K562 (cell line): ENCODE data around the gene ADORA3. TPM values are rescaled to one million over a fixed set of nuclear protein-coding genes. Genes with fewer than 3 reads are reported as not detected.

ENCODE experiments used
- ATAC-seq: fragments of 200-7000 bp; cut with Tn5 transposase; 3 replicates; pipeline ENCODE4 v1.9.1; 2020; ENCODE audit warnings: moderate library complexity
- BruUV-seq: library from RNA; stranded (reverse); fragments of 400-500 nt; replicated peaks from 2 replicates; lab custom pipeline; 2021; lab: Mats Ljungman, UMichigan
- CTCF ChIA-PET: fragments of 300-600 bp; formaldehyde crosslinking; extraction: SDS; loops from one replicate; lab custom pipeline; 2021; ENCODE audit warnings: low intra/inter-chr PET ratio; lab: Yijun Ruan, JAX
- POLR2A ChIA-PET: fragments of 300-600, 350-650 bp; sonication (Branson Sonifier 250); formaldehyde crosslinking; extraction: SDS; loops from one replicate; lab custom pipeline; 2021; ENCODE audit warnings: antibody characterized with exemption, inconsistent platforms; lab: Yijun Ruan, JAX
- DNase-seq, 4 experiments: peaks; one replicate each; pipeline versions ENCODE4 v3.0.0 to v3.0.0-alpha.2; 2011 to 2018; ENCODE audit warnings: low spot score in 3 of 4, mixed read lengths in 3 of 4; ENCODE audit errors: extremely low read depth in 1 of 4
- FAIRE-seq: peaks from 2 replicates; lab custom pipeline; 2011; peaks lifted over from hg19 to GRCh38; lab: Jason Lieb, UNC
- H2AFZ ChIP-seq: 2 replicates; pipeline ENCODE4 v1.6.0; 2011; ENCODE audit warnings: low read depth, low read length, control low read depth, inconsistent platforms
- H3K27ac ChIP-seq: fragments of 200-600 bp; 3 replicates; pipeline ENCODE4 v1.8.0; 2011; ENCODE audit warnings: low read depth, mild to moderate bottlenecking, control low read depth, inconsistent platforms, low read length, moderate library complexity, mixed read lengths; ENCODE audit errors: extremely low read depth
- H3K27me3 ChIP-seq, 2 experiments: fragments of 300-600 bp in 1 of 2; 2 replicates in 1 of 2; 3 replicates in 1 of 2; pipeline versions ENCODE4 v1.6.0 to v1.8.0; 2011; ENCODE audit warnings: inconsistent platforms in 2 of 2, low read length in 2 of 2, mild to moderate bottlenecking in 1 of 2, mixed read lengths in 1 of 2, moderate library complexity in 1 of 2; ENCODE audit not compliant: control insufficient read depth in 2 of 2, insufficient read depth in 2 of 2
- H3K36me3 ChIP-seq: fragments of 300-600 bp; 3 replicates; pipeline ENCODE4 v1.8.0; 2011; ENCODE audit warnings: mild to moderate bottlenecking, low read length, inconsistent platforms; ENCODE audit not compliant: control insufficient read depth, insufficient read depth
- H3K4me1 ChIP-seq, 2 experiments: fragments of 200-600 bp in 1 of 2; replicated peaks in 1 of 2; 2 replicates in 1 of 2; 3 replicates in 1 of 2; pipeline versions ENCODE4 v1.5.1 to v1.8.0; 2011; ENCODE audit warnings: inconsistent platforms in 2 of 2, low read length in 2 of 2, mild to moderate bottlenecking in 1 of 2, mixed read lengths in 1 of 2, moderate library complexity in 1 of 2; ENCODE audit not compliant: control insufficient read depth in 2 of 2, insufficient read depth in 2 of 2
- H3K4me2 ChIP-seq: 2 replicates; pipeline ENCODE4 v1.6.1; 2011; ENCODE audit warnings: low read length, control low read depth, inconsistent platforms, mixed read lengths; ENCODE audit not compliant: insufficient read depth
- H3K4me3 ChIP-seq: fragments of 200-600 bp; sonication (generic), shearing (Covaris generic); 2 replicates; pipeline ENCODE4 v1.5.1; 2016; ENCODE audit warnings: control low read depth, inconsistent platforms
- H3K79me2 ChIP-seq: fragments of 200-600 bp; 3 replicates; pipeline ENCODE4 v1.8.0; 2011; ENCODE audit warnings: low read length, inconsistent platforms; ENCODE audit not compliant: control insufficient read depth, insufficient read depth
- H3K9ac ChIP-seq, 2 experiments: 2 replicates each; pipeline versions ENCODE4 v1.6.0 to v1.6.1; 2011; ENCODE audit warnings: low read depth in 2 of 2, low read length in 2 of 2, control low read depth in 1 of 2, inconsistent platforms in 1 of 2, mild to moderate bottlenecking in 1 of 2, mixed read lengths in 1 of 2; ENCODE audit not compliant: insufficient read depth in 1 of 2
- H3K9me1 ChIP-seq: one replicate; pipeline ENCODE4 v1.6.0; 2011; ENCODE audit warnings: inconsistent platforms, mild to moderate bottlenecking, low read length, moderate library complexity; ENCODE audit not compliant: control insufficient read depth, insufficient read depth
- H3K9me3 ChIP-seq: replicated peaks from 2 replicates; pipeline ENCODE4 v1.5.1; 2011; ENCODE audit warnings: low read depth, low read length, inconsistent platforms; ENCODE audit not compliant: control insufficient read depth, insufficient read depth
- H4K20me1 ChIP-seq: replicated peaks from 2 replicates; pipeline ENCODE4 v1.6.1; 2011; ENCODE audit warnings: low read length, inconsistent platforms, mixed read lengths; ENCODE audit not compliant: control insufficient read depth, insufficient read depth
- ARID2 ChIP-seq: fragments of 450-650 bp; IDR thresholded peaks from 2 replicates; pipeline ENCODE4 v1.6.1; 2017; ENCODE audit warnings: antibody characterized with exemption, mild to moderate bottlenecking
- BRF1 ChIP-seq: IDR thresholded peaks from 3 replicates; pipeline ENCODE4 v1.6.1; 2011; ENCODE audit warnings: borderline replicate concordance, mild to moderate bottlenecking; ENCODE audit not compliant: insufficient read length; ENCODE audit errors: extremely low read depth
- ETV6 ChIP-seq, 3 experiments: fragments of 150-350 bp in 1 of 3; sonication (generic) in 1 of 3; formaldehyde crosslinking in 1 of 3; IDR thresholded peaks; 2 replicates each; pipeline versions ENCODE4 v1.6.1 to v1.8.0; 2014 to 2022; ENCODE audit warnings: borderline replicate concordance in 2 of 3, low read depth in 2 of 3, antibody characterized with exemption in 1 of 3, low read length in 1 of 3, mild to moderate bottlenecking in 1 of 3, missing genetic modification reagents in 1 of 3
- KDM4B ChIP-seq, 2 experiments: fragments of 450-650 bp in 1 of 2; sonication (generic) in 1 of 2; IDR thresholded peaks; 2 replicates each; pipeline ENCODE4 v1.6.1; 2016 to 2017; ENCODE audit warnings: borderline replicate concordance in 2 of 2, antibody characterized with exemption in 1 of 2, low read depth in 1 of 2, mild to moderate bottlenecking in 1 of 2
- POLR3G ChIP-seq: IDR thresholded peaks from 2 replicates; pipeline ENCODE4 v1.6.1; 2011; ENCODE audit not compliant: insufficient read length, insufficient replicate concordance; ENCODE audit errors: extremely low read depth
- PRMT5 ChIP-seq: sonication (generic); formaldehyde crosslinking; IDR thresholded peaks from 2 replicates; pipeline ENCODE4 v1.5.0; 2020; ENCODE audit warnings: missing genetic modification reagents
- PTTG1 ChIP-seq: fragments of 450-650 bp; IDR thresholded peaks from 2 replicates; pipeline ENCODE4 v1.6.1; 2016; ENCODE audit warnings: low read depth, mild to moderate bottlenecking, missing genetic modification characterization, missing compliant biosample characterization
- RHOXF2B ChIP-seq: fragments of 250-450 bp; sonication (Bioruptor Pico); conservative IDR thresholded peaks from 2 replicates; pipeline ENCODE4 v1.5.1; 2021
- SMAD3 ChIP-seq: fragments of 450-650 bp; formaldehyde crosslinking; conservative IDR thresholded peaks from 2 replicates; pipeline ENCODE4 v1.4.0; 2020; ENCODE audit warnings: mild to moderate bottlenecking
- STAT6 ChIP-seq: sonication (generic); formaldehyde crosslinking; IDR thresholded peaks from 2 replicates; pipeline ENCODE4 v1.8.1; 2023; ENCODE audit warnings: mild to moderate bottlenecking, missing genetic modification reagents
- TAL1 ChIP-seq: fragments of 450-650 bp; IDR thresholded peaks from 2 replicates; pipeline ENCODE4 v1.6.1; 2016; ENCODE audit warnings: mild to moderate bottlenecking
- XRCC5 ChIP-seq: fragments of 200-400 bp; formaldehyde crosslinking; IDR thresholded peaks from 2 replicates; pipeline ENCODE4 v1.6.1; 2017; ENCODE audit warnings: low read depth, mild to moderate bottlenecking, low read length
- ZNF584 ChIP-seq: fragments of 200-800 bp; sonication (Bioruptor generic); IDR thresholded peaks from 2 replicates; pipeline ENCODE4 v1.6.1; 2016; ENCODE audit warnings: low read depth, mild to moderate bottlenecking, missing genetic modification characterization, missing compliant biosample characterization
- WGBS: fragments of 100-300 bp; shearing (Covaris generic); methylation state at CpG from one replicate; pipeline ENCODE4 v1.1.6; 2016; ENCODE audit warnings: low coverage, mixed read lengths; ENCODE audit not compliant: insufficient coverage; ENCODE audit errors: missing lambda C conversion rate; 5-methylcytosine and 5-hydroxymethylcytosine counted together
- in situ Hi-C: fragments of 300-500 bp; cut with MboI; formaldehyde crosslinking; loops from 4 replicates; pipeline ENCODE4 v1.15.0; 2018; ENCODE audit warnings: inconsistent platforms, mixed read lengths
- intact Hi-C: fragments of 100-400 bp; cut with micrococcal nuclease; formaldehyde crosslinking; loops from 2 replicates; pipeline ENCODE4 v1.14.2; 2022
- polyA plus RNA-seq, 8 experiments: library from polyadenylated mRNA; depleted of rRNA in 4 of 8; stranded (reverse) in 5 of 8; unstranded in 3 of 8; fragments of >200 nt; fragmentation: Nextera tagmentation in 2 of 8; fragmentation: Illumina TruSeq in 1 of 8; extraction: Ambion mirVana in 2 of 8; extraction: Trizol in 1 of 8; gene quantifications; 2 replicates each; pipeline versions ENCODE4 v1.2.1 to v1.2.3, GENCODE V29; 2011 to 2014; ENCODE audit warnings: inconsistent platforms in 1 of 8, missing spikeins in 1 of 8
- total RNA-seq, 7 experiments: library from RNA; depleted of rRNA in 6 of 7; stranded (reverse); fragments of >200 nt in 6 of 7; fragmentation: Illumina TruSeq in 2 of 7; extraction: Trizol in 2 of 7; gene quantifications; 2 replicates each; pipeline versions ENCODE4 v1.2.1 to v1.2.3, GENCODE V29; 2011 to 2021; ENCODE audit warnings: low replicate concordance in 1 of 7
- TF ChIP-seq, protein P1 (sequence below): fragments of 250-450 bp; sonication (Bioruptor Pico); IDR thresholded peaks from 2 replicates; pipeline ENCODE4 v1.8.0; 2021; ENCODE audit warnings: borderline replicate concordance, mild to moderate bottlenecking, moderate library complexity; ENCODE audit not compliant: poor library complexity, severe bottlenecking

The ADORA3 gene
- total and polyA plus RNA-seq, 9 of the 15 experiments (the other 6 are each of a cell fraction or from before 2014, with no cell fraction given) = 0.09 to 0.35 (median 0.16) TPM; not detected in 3

DNA sequence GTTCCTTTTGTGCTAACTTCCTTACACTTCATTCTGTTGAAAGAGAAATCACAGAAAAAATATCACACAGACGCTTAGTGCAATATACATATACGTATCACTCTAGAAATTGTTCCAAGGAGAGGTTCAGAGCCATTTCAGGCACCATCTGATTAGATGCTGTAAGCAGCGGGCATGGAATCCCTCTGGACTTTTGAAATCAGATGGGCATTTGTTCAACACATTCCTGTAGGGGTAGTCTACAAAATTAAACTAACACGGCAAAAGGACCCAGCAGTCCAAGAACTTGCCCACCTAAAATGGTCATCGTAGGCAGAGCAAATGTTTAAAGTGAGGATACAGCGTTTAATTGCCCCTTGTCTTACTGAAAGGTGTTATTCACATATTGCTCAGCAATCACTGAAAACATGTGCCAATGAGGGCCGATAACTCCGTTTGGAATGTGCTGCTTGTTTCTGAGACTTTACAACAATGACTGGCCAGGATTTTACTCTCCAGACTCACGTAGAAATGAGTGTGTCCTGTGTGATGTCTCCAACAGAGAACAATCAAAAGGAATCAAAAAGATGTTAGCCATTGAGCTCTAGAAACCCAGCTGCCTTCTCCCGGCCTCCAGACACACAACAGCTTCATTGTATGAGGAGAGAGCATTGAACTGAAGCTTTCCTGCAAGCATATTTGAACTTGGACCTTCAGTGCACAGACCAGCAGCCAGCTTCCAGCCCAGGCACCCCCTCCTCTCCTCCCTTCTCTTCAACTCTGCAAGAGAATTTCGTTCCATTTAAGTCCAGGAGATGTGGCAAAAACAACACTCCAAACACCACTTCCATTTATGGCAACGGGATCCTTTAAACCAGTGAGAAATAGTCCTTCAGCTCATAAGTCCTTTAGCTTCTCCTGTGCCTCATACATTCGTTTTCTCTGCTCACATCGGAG is 32.1 kb upstream of the ADORA3 start (continued):
- TF ChIP-seq POLR3G = no peak

- Histone ChIP-seq H3K9ac (no peak overlapping the region), H3K27me3 (0 out of 5 replicates have a peak, but pooled peaks cover 2 to 5% of the 10 kb centered on the region in 2 experiments), H3K36me3 (no peaks in the 10 kb centered on the region), H3K79me2 (no peaks in the 10 kb centered on the region), H3K4me1 (peaks cover 9 to 12% of the 10 kb centered on the region in 2 experiments), H3K4me3 (no peak overlapping the region), H3K4me2 (no peak overlapping the region), H3K27ac (no peak overlapping the region), H3K9me3 (no peaks in the 10 kb centered on the region), H4K20me1 (no peaks in the 10 kb centered on the region), H3K9me1 (peaks cover 3% of the 10 kb centered on the region), H2AFZ (no peak overlapping the region)
- FAIRE-seq (no peak), DNase-seq (no peak), ATAC-seq (no peak)
- BruUV-seq = no TSS peak
- ChIA-PET POLR2A (interaction anchor here (1.7 to 4.7 kb wide), 2 partner anchors 12 kb away, joined by 6 to 23 read pairs; no protein-coding TSS in a partner anchor), CTCF (no interaction called here)
- 12% methylated on average over 3 of the region's 3 CpGs for WGBS
- in situ Hi-C loops (no loop called here), intact Hi-C loops (no loop called here)
- TF ChIP-seq STAT6 (CRISPR knock-in tag) = no peak
- no peak for TF ChIP-seq BRF1
- no peak for TF ChIP-seq KDM4B (IDR thresholded peaks at IDR 0.05; ENCODE audit: borderline replicate concordance in 2 of 2, low read depth in 1 of 2)
- TF ChIP-seq XRCC5 = no peak
- no peak for TF ChIP-seq SMAD3
- TF ChIP-seq ZNF584 (CRISPR knock-in tag) = no peak
- TF ChIP-seq, protein P1, sequence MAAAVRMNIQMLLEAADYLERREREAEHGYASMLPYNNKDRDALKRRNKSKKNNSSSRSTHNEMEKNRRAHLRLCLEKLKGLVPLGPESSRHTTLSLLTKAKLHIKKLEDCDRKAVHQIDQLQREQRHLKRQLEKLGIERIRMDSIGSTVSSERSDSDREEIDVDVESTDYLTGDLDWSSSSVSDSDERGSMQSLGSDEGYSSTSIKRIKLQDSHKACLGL (CRISPR knock-in tag) = no peak
- no peak for TF ChIP-seq PTTG1 (tag)
- no peak for TF ChIP-seq ARID2
- TF ChIP-seq PRMT5 (CRISPR knock-in tag) = no peak
- no peak for TF ChIP-seq TAL1
- TF ChIP-seq ETV6 (IDR thresholded peaks at IDR 0.05; ENCODE audit: borderline replicate concordance in 1 of 2, low read depth in 2 of 2, low read length in 1 of 2) = no peak
- no peak for TF ChIP-seq ETV6 (CRISPR knock-in tag; IDR thresholded peaks at IDR 0.05; ENCODE audit: borderline replicate concordance)
- TF ChIP-seq RHOXF2B (CRISPR knock-in tag) = no peak
Observed at GRCh38 chr1:111520053-111520452, 16.6 kb upstream of the ADORA3 start.
